AG04450 (cell line): ENCODE data around the gene ANKS1B. TPM values are rescaled to one million over a fixed set of nuclear protein-coding genes. Genes with fewer than 3 reads are reported as not detected.

ENCODE experiments used
- CTCF ChIA-PET: fragments of 300-600, 350-600 bp; formaldehyde crosslinking; extraction: SDS; loops from one replicate; lab custom pipeline; 2022; ENCODE audit warnings: antibody characterized with exemption, inconsistent platforms; lab: Charles Lee
- POLR2A ChIA-PET: fragments of 350-600 bp; formaldehyde crosslinking; extraction: SDS; loops from one replicate; lab custom pipeline; 2021; ENCODE audit warnings: antibody characterized with exemption, inconsistent platforms; lab: Yijun Ruan, JAX
- DNase-seq: peaks from one replicate; pipeline ENCODE4 v3.0.0-alpha.2; 2011; ENCODE audit warnings: low read depth, low spot score
- H3K27ac ChIP-seq: one replicate; pipeline ENCODE4 v1.5.1; 2012; ENCODE audit warnings: low read depth, low read length, control low read depth
- H3K27me3 ChIP-seq: one replicate; pipeline ENCODE4 v1.6.0; 2012; ENCODE audit warnings: low read length; ENCODE audit not compliant: control insufficient read depth, insufficient read depth
- H3K4me3 ChIP-seq: 2 replicates; pipeline ENCODE4 v1.5.1; 2011; ENCODE audit warnings: mild to moderate bottlenecking, low read depth, low read length, control low read depth
- H3K9me3 ChIP-seq: 2 replicates; pipeline ENCODE4 v1.5.1; 2012; ENCODE audit warnings: low read length; ENCODE audit not compliant: control insufficient read depth, insufficient read depth
- polyA plus RNA-seq: library from polyadenylated mRNA; depleted of rRNA; stranded (reverse); fragments of >200 nt; gene quantifications from 2 replicates; pipeline ENCODE4 v1.2.3, GENCODE V29; 2011
- TF ChIP-seq, protein P1 (sequence below): IDR thresholded peaks from 2 replicates; pipeline ENCODE4 v1.5.1; 2011; ENCODE audit warnings: low read depth, low read length, control low read depth, inconsistent platforms

The ANKS1B gene
- polyA plus RNA-seq, 1 experiment = 0.22 TPM

DNA sequence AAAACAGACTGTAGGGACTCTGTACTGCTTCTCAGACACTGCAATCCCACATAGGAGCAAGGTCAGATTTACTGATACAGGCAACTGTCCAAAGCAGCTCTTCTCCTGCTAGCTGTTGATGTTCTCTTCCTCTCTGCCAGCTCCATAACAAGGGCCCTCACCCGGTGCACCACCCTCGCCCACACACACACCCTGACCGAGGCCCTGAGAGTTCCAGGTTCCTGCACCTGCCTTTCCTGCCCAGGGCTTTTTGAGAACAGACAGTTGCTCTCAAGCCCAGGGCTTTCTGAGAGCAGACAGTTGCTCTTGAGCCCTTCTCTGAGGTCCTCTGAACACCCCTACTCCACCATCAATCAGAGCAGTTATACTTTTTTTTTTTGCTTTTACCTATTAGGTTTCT lies 571.0 kb downstream of the ANKS1B start:
- DNase-seq = no peak
- TF ChIP-seq, protein P1, sequence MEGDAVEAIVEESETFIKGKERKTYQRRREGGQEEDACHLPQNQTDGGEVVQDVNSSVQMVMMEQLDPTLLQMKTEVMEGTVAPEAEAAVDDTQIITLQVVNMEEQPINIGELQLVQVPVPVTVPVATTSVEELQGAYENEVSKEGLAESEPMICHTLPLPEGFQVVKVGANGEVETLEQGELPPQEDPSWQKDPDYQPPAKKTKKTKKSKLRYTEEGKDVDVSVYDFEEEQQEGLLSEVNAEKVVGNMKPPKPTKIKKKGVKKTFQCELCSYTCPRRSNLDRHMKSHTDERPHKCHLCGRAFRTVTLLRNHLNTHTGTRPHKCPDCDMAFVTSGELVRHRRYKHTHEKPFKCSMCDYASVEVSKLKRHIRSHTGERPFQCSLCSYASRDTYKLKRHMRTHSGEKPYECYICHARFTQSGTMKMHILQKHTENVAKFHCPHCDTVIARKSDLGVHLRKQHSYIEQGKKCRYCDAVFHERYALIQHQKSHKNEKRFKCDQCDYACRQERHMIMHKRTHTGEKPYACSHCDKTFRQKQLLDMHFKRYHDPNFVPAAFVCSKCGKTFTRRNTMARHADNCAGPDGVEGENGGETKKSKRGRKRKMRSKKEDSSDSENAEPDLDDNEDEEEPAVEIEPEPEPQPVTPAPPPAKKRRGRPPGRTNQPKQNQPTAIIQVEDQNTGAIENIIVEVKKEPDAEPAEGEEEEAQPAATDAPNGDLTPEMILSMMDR = no peak
- H3K27ac ChIP-seq = no peak overlapping the region
- ChIA-PET CTCF (no interaction called here), POLR2A (no interaction called here)
- peaks cover 3% of the 10 kb centered on the region; the same call in 1 of the 2 replicates for H3K9me3 ChIP-seq
- H3K27me3 ChIP-seq = no peaks in the 10 kb centered on the region
- no peak overlapping the region for H3K4me3 ChIP-seq

DNA sequence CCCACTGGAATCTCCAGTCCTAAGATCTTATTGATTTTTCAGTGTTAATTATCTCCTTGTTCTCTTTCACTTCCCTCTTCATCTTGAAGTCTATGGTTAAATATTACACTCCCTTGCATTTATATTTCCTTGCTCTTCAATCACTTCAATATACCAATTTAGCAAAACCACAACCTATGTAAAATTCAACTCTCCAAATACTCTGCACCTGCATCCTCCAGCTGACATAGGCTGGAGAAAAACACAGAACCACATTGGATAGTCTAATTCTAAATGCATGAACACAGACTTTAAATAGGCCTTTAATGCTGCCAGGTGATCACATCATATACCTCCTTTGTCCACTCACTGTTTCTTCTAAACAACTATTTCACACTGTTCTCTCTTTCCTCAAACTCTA lies 591.0 kb downstream of the ANKS1B start:
- DNase-seq = no peak
- no peaks in the 10 kb centered on the region for H3K27me3 ChIP-seq
- H3K27ac ChIP-seq = no peak overlapping the region
- TF ChIP-seq, protein P1 = no peak
- H3K4me3 ChIP-seq = no peak overlapping the region
- H3K9me3 ChIP-seq = no peaks in the 10 kb centered on the region
- ChIA-PET POLR2A (no interaction called here), CTCF (no interaction called here)

DNA sequence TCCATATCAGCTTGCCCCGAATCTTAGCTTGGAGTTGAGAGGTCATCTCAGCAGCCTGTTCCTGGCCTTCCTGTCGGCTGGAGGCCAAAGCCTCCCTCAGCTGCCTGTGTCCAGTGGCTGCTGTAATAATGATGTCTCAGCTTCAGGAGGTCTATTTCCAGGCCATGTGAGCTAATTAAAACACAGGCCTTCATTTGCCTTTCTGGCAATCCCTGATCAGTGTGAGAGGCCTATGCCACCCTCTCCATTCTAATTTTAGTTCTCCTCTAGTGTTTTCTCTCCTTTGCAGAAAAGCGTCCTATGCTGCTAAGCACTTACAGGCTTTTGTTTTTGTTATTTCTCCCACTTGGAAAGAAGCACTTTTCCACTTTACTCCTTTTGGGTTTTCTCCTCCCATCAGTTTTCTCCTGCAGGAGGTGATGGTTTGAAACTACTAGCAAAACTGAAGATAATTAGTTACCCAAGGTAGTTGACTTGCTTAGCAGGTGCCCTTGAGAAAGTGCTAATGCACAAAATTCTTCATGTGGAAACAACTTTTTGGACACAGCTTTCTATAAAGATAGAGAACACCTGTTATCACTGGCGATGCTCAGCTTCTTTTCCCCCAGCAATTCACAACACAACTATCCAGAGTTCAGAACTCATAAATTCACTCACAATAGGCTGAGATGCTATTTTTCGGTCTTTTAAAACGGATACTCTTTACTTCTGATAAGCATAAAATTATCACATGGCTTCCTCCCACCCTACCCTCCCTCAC lies 592.5 kb downstream of the ANKS1B start:
- Histone ChIP-seq H3K27ac (no peak overlapping the region), H3K4me3 (no peak overlapping the region), H3K27me3 (no peaks in the 10 kb centered on the region), H3K9me3 (no peaks in the 10 kb centered on the region; the same call in 1 of the 2 replicates)
- TF ChIP-seq, protein P1 = no peak
- CTCF ChIA-PET = no interaction called here
- POLR2A ChIA-PET = no interaction called here
- no peak for DNase-seq

DNA sequence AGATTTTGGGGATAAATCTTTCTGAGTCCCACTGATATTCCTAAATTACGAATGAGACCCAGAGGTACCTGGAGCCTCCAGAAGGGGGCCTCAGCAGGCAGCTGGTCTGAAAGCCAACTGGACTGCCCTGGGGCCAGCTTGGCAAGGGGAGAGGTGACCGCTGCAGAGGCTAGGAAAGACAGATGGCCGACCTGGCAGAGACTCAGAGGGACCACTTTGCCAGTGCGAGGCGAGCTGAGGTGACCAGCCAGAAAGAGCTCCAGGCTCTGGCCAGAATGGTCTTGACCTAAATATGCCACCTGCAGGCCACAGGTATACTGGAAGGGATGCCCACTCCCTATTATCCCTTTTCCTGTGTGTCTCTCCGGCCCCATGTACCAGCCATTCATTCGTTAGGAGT lies 594.0 kb downstream of the ANKS1B start:
- no peak for DNase-seq

DNA sequence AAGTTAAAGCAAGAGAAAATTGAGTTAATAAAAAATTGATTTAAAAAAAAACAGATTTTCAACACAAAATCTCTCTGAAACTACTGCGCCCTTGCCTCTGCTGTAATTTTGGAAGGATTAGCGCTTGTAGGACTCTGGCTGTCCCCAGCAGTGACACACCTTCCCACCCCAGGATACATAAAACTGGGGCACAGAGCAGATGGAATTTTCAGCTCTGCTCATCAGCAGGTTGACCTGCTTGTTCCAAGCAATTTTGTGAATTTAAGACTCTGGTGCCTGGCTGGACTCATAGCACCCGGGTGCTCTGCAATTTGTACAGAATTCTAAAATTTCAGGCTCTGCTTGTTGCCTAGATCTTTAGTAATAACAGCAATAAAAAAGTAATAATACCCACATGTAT lies 595.0 kb downstream of the ANKS1B start:
- ChIA-PET CTCF (interaction anchor here (1.6 kb wide), 1 partner anchor 269 kb away, joined by 9 read pairs; no protein-coding TSS in a partner anchor), POLR2A (no interaction called here)
- Histone ChIP-seq H3K27me3 (no peaks in the 10 kb centered on the region), H3K4me3 (no peak overlapping the region), H3K9me3 (no peaks in the 10 kb centered on the region; the same call in 1 of the 2 replicates), H3K27ac (no peak overlapping the region)
- TF ChIP-seq, protein P1 = no peak
- DNase-seq = no peak

More for the DNA sequence above, 594.0 kb downstream of the ANKS1B start:
- Histone ChIP-seq H3K4me3 (no peak overlapping the region), H3K27ac (no peak overlapping the region), H3K9me3 (no peaks in the 10 kb centered on the region; the same call in 1 of the 2 replicates), H3K27me3 (no peaks in the 10 kb centered on the region)
- ChIA-PET CTCF (interaction anchor here (0.6 to 1.6 kb wide), 3 partner anchors 9 to 268 kb away, joined by 3 to 9 read pairs (median 5); no protein-coding TSS in a partner anchor), POLR2A (no interaction called here)
- TF ChIP-seq, protein P1 = no peak
